A549 (cell line): ENCODE measurements around the gene LLGL2. TPM values are rescaled to one million over a fixed set of nuclear protein-coding genes. Genes with fewer than 3 reads are reported as not detected.

Experiments
- ATAC-seq, 2 experiments: fragments of 200-7000 bp in 1 of 2; fragments of >200 bp in 1 of 2; cut with Nextera tagmentation in 1 of 2; cut with Tn5 transposase in 1 of 2; 3 replicates each; pipeline versions ENCODE4 v1.8.0 to v1.9.1; 2018 to 2020; ENCODE audit warnings: mild to moderate bottlenecking in 1 of 2, moderate library complexity in 1 of 2
- CTCF ChIA-PET: fragments of 300-600 bp; sonication (Branson Sonifier 250); formaldehyde crosslinking; extraction: SDS; loops from one replicate; lab custom pipeline; 2021; ENCODE audit warnings: antibody characterized with exemption, inconsistent platforms; lab: Yijun Ruan, JAX
- POLR2A ChIA-PET: fragments of 350-600 bp; formaldehyde crosslinking; extraction: SDS; loops from one replicate; lab custom pipeline; 2021; ENCODE audit warnings: antibody characterized with exemption, inconsistent platforms; lab: Yijun Ruan, JAX
- DNase-seq, 2 experiments: peaks; one replicate each; pipeline versions ENCODE4 v3.0.0 to v3.0.0-alpha.2; 2011 to 2016; ENCODE audit warnings: low read depth in 1 of 2, low spot score in 1 of 2
- FAIRE-seq: peaks from 2 replicates; lab custom pipeline; 2011; peaks lifted over from hg19 to GRCh38; lab: Jason Lieb, UNC
- H3K27ac ChIP-seq, 2 experiments: fragments of >200 bp; sonication (Bioruptor Twin); formaldehyde crosslinking; 3 replicates each; pipeline ENCODE4 v1.5.1; 2016 to 2017
- H3K4me1 ChIP-seq: fragments of >200 bp; sonication (Bioruptor Twin); formaldehyde crosslinking; 3 replicates; pipeline ENCODE4 v1.6.1; 2016
- H3K4me2 ChIP-seq: fragments of >200 bp; sonication (Bioruptor Twin); formaldehyde crosslinking; 3 replicates; pipeline ENCODE4 v1.6.1; 2016
- H3K4me3 ChIP-seq: fragments of >200 bp; sonication (Bioruptor Twin); formaldehyde crosslinking; 3 replicates; pipeline ENCODE4 v1.5.1; 2016
- H3K9me3 ChIP-seq: fragments of >200 bp; sonication (Bioruptor Twin); formaldehyde crosslinking; 3 replicates; pipeline ENCODE4 v1.6.1; 2016
- BHLHE40 ChIP-seq: IDR thresholded peaks from 2 replicates; pipeline ENCODE4 v1.6.1; 2012; ENCODE audit warnings: low read depth, low read length, inconsistent platforms
- EHF ChIP-seq: fragments of 250-450 bp; sonication (Bioruptor Pico); IDR thresholded peaks from 2 replicates; pipeline ENCODE4 v1.5.0; 2020; ENCODE audit warnings: mild to moderate bottlenecking
- EHMT2 ChIP-seq: fragments of 200-600 bp; sonication (generic); IDR thresholded peaks from 2 replicates; pipeline ENCODE4 v1.6.1; 2016; ENCODE audit warnings: antibody characterized with exemption, low read depth, mild to moderate bottlenecking, moderate library complexity
- ESRRA ChIP-seq: fragments of 150-350 bp; IDR thresholded peaks from 2 replicates; pipeline ENCODE4 v1.6.1; 2014; ENCODE audit warnings: mild to moderate bottlenecking, low read length, borderline replicate concordance
- FOSL2 ChIP-seq, 2 experiments: fragments of 450-650 bp in 1 of 2; fragments of >200 bp in 1 of 2; sonication (Bioruptor Twin) in 1 of 2; formaldehyde crosslinking; IDR thresholded peaks; 2 replicates each; pipeline versions ENCODE4 v1.5.0 to v1.6.1; 2016 to 2020; ENCODE audit warnings: mild to moderate bottlenecking in 1 of 2, moderate library complexity in 1 of 2
- GATA3 ChIP-seq: IDR thresholded peaks from 2 replicates; pipeline ENCODE4 v1.6.1; 2012; ENCODE audit warnings: borderline replicate concordance
- HMGXB4 ChIP-seq: fragments of 250-450 bp; sonication (Bioruptor Pico); IDR thresholded peaks from 2 replicates; pipeline ENCODE4 v1.5.0; 2021; ENCODE audit warnings: mild to moderate bottlenecking, moderate library complexity, borderline replicate concordance
- HOXB13 ChIP-seq: fragments of 250-450 bp; sonication (Bioruptor Pico); IDR thresholded peaks from 2 replicates; pipeline ENCODE4 v1.5.0; 2020; ENCODE audit warnings: low read depth, mild to moderate bottlenecking, moderate library complexity
- JUN ChIP-seq, 2 experiments: fragments of >200 bp; sonication (Bioruptor Twin); formaldehyde crosslinking; IDR thresholded peaks; 2 replicates in 1 of 2; 3 replicates in 1 of 2; pipeline ENCODE4 v1.6.1; 2016 to 2017
- KDM5A ChIP-seq: fragments of 200-600 bp; sonication (generic); IDR thresholded peaks from 2 replicates; pipeline ENCODE4 v1.6.1; 2016; ENCODE audit warnings: antibody characterized with exemption, mild to moderate bottlenecking
- MAZ ChIP-seq: fragments of 150-350 bp; IDR thresholded peaks from 2 replicates; pipeline ENCODE4 v1.6.1; 2014; ENCODE audit warnings: antibody characterized with exemption, low read depth, low read length, borderline replicate concordance
- RAD21 ChIP-seq, 2 experiments: fragments of >200 bp in 1 of 2; sonication (Bioruptor Twin) in 1 of 2; formaldehyde crosslinking in 1 of 2; IDR thresholded peaks in 1 of 2; conservative IDR thresholded peaks in 1 of 2; 2 replicates in 1 of 2; 3 replicates in 1 of 2; pipeline ENCODE4 v1.6.1; 2012 to 2018; ENCODE audit warnings: inconsistent platforms in 1 of 2
- REST ChIP-seq: fragments of 200-600 bp; sonication (generic); IDR thresholded peaks from 2 replicates; pipeline ENCODE4 v1.6.1; 2016; ENCODE audit warnings: antibody characterized with exemption, mild to moderate bottlenecking, moderate library complexity
- RNF2 ChIP-seq: fragments of 200-600 bp; sonication (generic); IDR thresholded peaks from 2 replicates; pipeline ENCODE4 v1.6.1; 2016; ENCODE audit warnings: low read depth, mild to moderate bottlenecking, antibody characterized with exemption, moderate library complexity, borderline replicate concordance
- SREBF2 ChIP-seq: fragments of 450-650 bp; IDR thresholded peaks from 2 replicates; pipeline ENCODE4 v1.6.1; 2014; ENCODE audit warnings: mild to moderate bottlenecking, moderate library complexity
- ZC3H11A ChIP-seq: fragments of 450-650 bp; IDR thresholded peaks from 2 replicates; pipeline ENCODE4 v1.6.1; 2014; ENCODE audit warnings: antibody characterized with exemption, mild to moderate bottlenecking
- WGBS: methylation state at CpG from one replicate; pipeline ENCODE4 v1.1.6; 2017; ENCODE audit errors: missing lambda C conversion rate; 5-methylcytosine and 5-hydroxymethylcytosine counted together
- polyA plus RNA-seq, 4 experiments: library from polyadenylated mRNA; depleted of rRNA in 3 of 4; stranded (reverse); fragments of >200 nt; fragmentation: RNase III in 1 of 4; extraction: RNeasy Plus Mini Kit Qiagen cat#74134 plus additional on column Dnase treatment in 1 of 4; gene quantifications; 2 replicates in 3 of 4; 3 replicates in 1 of 4; pipeline ENCODE4 v1.2.3, GENCODE V29; 2011 to 2017
- TF ChIP-seq, protein P1 (sequence below): IDR thresholded peaks from 2 replicates; pipeline ENCODE4 v1.6.1; 2012
- TF ChIP-seq, protein P2 (sequence below): IDR thresholded peaks from 2 replicates; pipeline ENCODE4 v1.6.1; 2012; ENCODE audit warnings: low read depth, borderline replicate concordance
- TF ChIP-seq, protein P3 (sequence below): fragments of >200 bp; sonication (Bioruptor Twin); formaldehyde crosslinking; IDR thresholded peaks from 3 replicates; pipeline ENCODE4 v1.5.1; 2016

The LLGL2 gene
- polyA plus RNA-seq, 2 of the 4 experiments (the other 2 are of a cell fraction): 18.9 to 35.0 TPM

DNA sequence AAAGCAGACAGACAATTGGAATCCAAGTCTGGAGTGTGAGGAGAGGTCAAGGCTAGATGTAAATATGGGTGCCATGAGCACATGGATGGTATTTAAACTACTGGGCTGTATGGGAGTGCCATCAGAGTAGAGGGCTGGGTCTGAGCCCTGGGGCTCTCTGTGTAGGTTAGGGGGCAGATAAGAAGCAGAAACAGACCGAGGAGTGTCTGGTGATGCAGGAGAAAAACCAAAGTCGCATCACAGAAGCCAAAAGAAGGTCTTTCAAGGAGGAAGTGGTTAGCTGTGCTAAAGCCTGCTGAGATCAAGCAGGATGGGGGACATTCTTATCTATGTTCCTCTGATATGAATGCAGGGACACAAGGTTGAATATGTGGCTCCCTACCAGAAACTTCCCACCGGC is 7.3 kb upstream of the LLGL2 start:
- no peak for DNase-seq
- TF ChIP-seq SREBF2: no peak
- TF ChIP-seq RAD21 (conservative IDR thresholded peaks at IDR 0.05 in 1 of 2, IDR thresholded peaks at IDR 0.05 in 1 of 2): no peak
- no peak for TF ChIP-seq JUN (IDR thresholded peaks at IDR 0.05)
- no peak for TF ChIP-seq HMGXB4 (CRISPR knock-in tag)
- TF ChIP-seq RNF2: no peak
- no peak for TF ChIP-seq EHF (CRISPR knock-in tag)
- no peak for TF ChIP-seq HOXB13 (CRISPR knock-in tag)
- TF ChIP-seq MAZ: no peak
- TF ChIP-seq, protein P1, sequence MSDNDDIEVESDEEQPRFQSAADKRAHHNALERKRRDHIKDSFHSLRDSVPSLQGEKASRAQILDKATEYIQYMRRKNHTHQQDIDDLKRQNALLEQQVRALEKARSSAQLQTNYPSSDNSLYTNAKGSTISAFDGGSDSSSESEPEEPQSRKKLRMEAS: no peak
- no peak for TF ChIP-seq GATA3
- no peak for TF ChIP-seq BHLHE40
- no peak for TF ChIP-seq ZC3H11A
- TF ChIP-seq, protein P2, sequence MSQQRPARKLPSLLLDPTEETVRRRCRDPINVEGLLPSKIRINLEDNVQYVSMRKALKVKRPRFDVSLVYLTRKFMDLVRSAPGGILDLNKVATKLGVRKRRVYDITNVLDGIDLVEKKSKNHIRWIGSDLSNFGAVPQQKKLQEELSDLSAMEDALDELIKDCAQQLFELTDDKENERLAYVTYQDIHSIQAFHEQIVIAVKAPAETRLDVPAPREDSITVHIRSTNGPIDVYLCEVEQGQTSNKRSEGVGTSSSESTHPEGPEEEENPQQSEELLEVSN: no peak
- no peak for TF ChIP-seq FOSL2 (IDR thresholded peaks at IDR 0.05)
- TF ChIP-seq FOSL2 (CRISPR knock-in tag; IDR thresholded peaks at IDR 0.05): no peak
- TF ChIP-seq ESRRA: no peak
- TF ChIP-seq, protein P3, sequence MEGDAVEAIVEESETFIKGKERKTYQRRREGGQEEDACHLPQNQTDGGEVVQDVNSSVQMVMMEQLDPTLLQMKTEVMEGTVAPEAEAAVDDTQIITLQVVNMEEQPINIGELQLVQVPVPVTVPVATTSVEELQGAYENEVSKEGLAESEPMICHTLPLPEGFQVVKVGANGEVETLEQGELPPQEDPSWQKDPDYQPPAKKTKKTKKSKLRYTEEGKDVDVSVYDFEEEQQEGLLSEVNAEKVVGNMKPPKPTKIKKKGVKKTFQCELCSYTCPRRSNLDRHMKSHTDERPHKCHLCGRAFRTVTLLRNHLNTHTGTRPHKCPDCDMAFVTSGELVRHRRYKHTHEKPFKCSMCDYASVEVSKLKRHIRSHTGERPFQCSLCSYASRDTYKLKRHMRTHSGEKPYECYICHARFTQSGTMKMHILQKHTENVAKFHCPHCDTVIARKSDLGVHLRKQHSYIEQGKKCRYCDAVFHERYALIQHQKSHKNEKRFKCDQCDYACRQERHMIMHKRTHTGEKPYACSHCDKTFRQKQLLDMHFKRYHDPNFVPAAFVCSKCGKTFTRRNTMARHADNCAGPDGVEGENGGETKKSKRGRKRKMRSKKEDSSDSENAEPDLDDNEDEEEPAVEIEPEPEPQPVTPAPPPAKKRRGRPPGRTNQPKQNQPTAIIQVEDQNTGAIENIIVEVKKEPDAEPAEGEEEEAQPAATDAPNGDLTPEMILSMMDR: no peak
- TF ChIP-seq KDM5A: no peak
- no peak for TF ChIP-seq REST
- TF ChIP-seq EHMT2: no peak
- CTCF ChIA-PET: interaction anchor here (0.6 to 7.1 kb wide), 13 partner anchors 13 to 232 kb away, joined by 3 to 55 read pairs (median 3); partner anchors contain the start of gene SMIM5
- no peaks in the 10 kb centered on the region for H3K9me3 ChIP-seq
- H3K4me3 ChIP-seq: no peak overlapping the region
- no peak overlapping the region for H3K27ac ChIP-seq
- peaks cover 22% of the 10 kb centered on the region for H3K4me1 ChIP-seq
- WGBS: 93% methylated on average over 3 of the region's 3 CpGs
- no peak for FAIRE-seq
- POLR2A ChIA-PET: no interaction called here
- H3K4me2 ChIP-seq: peak overlapping the region; percentile 98; the same call in 1 of the 3 replicates
- no peak for ATAC-seq
